GOT3 (cell line): Measurements from ENCODE around the gene DAPK1.

Experiments used
- DNase-seq: peaks from one replicate; lab custom pipeline; 2025; ENCODE audit warnings: mixed read lengths; lab: John Stamatoyannopoulos, UW

Gene DAPK1

DNA sequence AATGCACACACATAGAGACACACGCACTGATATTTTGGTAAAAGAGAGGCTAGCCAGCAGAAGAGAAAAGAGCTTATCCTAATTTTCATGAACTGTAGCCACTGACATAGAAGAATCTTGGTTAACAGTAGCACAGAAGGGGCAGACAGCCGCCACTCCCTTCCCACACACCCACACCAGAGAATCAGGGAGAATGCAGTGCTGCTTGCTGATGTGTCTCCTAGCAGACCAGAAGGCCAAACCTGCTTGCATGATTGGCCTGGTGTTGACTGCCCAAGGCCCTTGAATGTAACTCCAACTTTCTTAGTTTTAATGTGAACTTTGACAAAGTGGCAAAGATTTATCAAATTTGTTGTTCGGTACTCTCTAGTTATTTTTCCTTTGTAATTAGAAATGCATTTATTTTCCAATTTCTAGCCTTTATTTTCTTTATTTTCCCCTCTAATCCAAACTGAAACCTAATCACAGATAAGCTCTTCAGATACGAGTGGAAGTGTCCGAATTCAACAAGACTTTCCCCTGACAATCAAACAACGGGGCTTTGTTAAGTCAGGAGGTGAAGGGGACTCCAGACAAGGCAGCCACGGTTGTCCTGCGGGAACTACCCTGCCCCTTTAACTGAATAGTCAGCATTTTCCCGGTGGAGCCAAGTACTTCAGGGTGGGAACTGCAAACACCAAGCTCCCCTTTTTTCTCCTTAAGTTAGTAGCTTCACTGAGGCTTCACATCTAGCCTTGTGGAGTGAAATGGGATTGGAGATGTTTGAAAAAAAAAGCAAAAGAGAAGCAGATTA is 146.3 kb downstream of the DAPK1 start:
- no peak for DNase-seq

DNA sequence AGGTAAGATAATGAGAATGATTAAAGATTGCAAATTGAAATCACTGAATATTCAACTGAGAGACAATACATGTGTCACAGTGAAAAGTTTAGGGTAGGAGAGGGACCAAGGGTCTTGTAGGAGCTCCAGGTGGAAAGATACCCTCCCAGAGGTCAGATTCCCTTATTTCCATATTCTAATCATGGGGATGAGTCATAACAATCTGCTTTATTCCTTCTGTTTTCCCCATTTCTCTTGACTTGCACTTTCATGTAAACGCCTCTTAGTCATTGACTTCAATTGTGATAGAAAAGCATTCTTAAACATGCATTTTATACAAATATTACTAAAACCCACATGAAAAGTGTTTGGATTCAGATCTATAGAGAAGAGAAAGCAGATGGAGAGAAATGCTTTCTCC is 147.0 kb downstream of the DAPK1 start:
- DNase-seq, result no peak

DNA sequence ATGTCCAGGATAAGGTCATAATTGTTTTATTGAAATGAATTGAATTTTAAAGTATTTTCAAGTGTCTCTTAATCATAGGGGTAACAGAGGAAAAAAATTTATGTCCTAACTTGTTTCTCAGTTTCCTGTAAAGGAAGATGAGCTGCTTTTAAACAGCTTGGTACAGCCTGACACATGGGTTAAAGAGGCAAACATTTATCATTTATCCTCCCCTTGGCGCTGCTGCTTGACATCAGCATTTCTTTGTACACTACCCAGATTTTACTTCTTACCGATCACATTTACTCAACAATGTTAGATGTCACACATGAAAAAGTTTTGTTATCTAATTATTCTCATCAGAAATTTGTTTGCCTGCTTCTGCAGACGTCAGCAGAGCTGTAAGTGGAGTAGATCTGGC is 148.9 kb downstream of the DAPK1 start:
- DNase-seq, result no peak

DNA sequence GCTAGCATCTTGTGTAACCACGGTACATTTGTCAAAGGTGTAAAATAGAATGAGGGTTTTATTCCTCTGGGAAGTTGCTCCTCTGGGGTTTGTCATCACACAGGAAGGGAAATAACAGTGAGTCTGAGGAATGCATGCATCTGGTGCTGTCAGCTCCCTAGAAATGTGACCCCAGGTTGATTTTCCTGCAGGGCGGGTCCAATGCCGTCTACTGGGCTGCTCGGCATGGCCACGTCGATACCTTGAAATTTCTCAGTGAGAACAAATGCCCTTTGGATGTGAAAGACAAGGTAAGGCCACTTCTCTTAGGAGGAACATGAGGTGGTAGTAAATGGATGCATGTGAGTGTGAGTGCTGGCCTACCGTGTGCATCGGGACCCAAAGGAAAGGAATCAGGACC is 149.4 kb downstream of the DAPK1 start:
- DNase-seq, result no peak

DNA sequence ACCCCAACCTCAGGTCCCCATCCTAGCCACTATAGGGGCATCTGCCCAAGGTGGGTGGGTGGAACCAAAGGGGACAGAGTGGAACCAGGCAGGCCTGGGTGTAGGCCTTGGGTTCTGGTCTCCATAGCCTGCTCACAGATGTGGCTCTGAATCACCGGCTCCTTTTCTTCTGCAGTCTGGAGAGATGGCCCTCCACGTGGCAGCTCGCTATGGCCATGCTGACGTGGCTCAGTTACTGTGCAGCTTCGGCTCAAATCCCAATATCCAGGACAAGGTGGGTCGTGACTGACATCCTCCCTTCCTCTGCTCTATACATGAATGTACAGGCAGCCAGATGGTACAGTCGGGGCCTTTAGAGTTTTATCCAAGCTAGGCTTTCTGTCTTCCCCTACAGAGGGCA is 150.9 kb downstream of the DAPK1 start:
- DNase-seq, result no peak

DNA sequence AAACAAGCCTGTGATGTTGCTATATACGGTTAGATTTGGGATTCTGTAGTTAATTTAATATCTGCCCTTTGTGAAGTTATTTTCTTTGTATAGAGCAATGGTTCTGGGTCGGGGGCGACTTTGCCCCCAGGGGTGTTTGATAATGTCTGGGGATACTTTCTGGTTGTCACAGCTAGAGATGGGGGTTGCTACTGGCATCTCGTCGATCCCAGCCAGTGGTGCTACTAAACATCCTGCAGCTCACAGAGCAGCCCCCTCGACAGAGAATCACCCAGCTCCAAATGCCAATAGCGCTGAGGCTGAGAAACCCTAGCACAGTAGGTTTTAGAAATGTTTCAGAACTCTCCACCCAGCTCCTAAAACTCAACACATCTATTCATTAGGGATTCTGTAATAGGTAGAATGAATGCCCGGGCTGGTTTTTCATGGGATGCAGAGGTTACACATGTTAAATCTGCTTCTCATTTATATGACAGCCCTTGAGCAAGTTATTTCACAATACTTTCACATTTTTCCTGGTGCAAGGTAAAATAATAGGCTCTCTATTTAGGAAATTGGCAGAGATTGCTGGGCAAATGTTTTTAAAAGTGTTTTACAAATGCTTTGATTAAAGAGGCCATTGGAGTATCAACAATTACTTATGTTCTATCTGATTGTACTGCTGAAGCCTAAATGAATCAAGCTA is 153.1 kb downstream of the DAPK1 start:
- no peak for DNase-seq

DNA sequence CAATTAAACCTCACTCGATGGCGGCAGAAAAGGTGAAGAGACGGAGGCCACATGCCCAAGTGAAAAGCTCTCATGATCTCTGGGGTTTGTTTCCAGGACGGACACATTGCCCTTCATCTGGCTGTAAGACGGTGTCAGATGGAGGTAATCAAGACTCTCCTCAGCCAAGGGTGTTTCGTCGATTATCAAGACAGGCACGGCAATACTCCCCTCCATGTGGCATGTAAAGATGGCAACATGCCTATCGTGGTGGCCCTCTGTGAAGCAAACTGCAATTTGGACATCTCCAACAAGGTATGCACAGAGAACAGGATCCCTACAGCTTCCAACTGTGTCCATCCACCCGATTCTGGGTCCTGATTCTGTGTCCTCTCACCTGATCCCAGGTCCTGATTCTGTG is 153.8 kb downstream of the DAPK1 start:
- no peak for DNase-seq

DNA sequence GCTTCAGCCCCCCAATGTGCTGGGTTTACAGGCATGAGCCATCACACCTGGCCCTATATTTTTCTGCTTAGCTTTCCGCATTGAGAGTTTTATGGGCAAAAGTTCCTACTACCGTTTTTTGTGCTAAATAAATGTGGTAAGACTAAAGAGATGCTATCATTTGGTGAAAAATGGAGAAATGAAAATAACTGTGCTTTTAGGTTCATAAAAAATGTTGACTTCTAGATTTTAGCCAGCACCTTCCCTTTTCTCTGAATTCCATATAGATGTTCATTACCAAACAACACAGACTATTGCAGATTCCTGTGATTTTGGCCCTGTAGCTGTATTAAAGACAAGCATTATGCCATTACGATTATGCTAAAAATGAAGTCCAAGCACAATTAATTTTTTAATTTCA is 156.3 kb downstream of the DAPK1 start:
- DNase-seq, result no peak

DNA sequence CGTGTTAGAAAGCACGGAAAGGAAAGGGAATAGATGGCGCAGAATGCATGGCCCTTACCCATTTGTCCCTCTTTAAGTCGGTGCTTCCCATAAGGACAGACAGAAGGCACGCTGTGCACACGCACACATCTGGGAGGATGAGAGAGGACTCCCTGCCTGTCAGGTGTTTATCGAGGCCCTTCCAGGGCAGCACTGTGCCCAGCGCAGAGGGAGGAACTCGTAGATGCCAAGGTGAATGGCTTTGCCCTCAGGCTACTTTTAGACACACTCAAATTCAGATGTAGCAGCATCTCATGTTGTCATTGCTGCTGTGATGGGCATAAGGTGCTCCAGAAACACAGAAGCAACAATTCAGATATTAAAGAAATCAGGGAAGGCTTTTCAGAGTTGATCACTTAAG is 158.1 kb downstream of the DAPK1 start:
- no peak for DNase-seq

DNA sequence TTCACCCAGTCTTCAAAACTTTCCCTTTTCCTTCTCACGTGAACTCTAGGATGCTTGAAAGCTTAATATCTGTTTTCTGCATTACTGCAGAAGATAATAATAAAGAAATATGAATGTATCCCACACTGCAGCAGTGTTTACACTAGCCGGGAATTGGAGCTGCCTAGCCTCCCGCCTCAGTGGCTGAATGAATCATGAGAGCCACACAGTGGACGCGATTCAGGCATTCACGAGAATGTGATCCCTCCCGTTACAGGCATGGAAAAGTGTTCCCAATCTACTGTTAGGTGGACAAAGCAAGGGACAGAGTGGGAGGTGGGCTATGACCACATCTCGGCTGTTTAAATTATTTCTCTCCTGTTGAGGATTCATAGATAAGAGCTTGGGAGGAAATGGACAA is 158.8 kb downstream of the DAPK1 start:
- no peak for DNase-seq

DNA sequence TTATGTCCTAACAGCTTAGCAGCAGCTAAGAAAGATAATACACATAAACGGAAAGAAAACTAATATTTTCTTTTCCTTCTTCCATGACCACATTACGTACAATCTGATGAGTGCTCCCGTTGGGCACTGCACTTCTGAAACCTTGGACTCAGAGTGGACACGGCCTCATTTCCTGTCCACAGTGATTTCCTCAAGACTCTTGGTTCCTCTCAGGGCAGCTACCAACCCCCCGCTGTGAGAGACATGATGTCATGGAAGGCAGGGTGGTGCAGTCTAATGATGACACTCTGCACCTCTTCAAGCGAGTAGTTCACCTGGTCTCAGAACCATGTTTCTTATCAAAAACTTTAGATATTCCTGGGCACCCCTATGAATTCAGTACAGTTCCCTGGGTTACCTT is 159.5 kb downstream of the DAPK1 start:
- no peak for DNase-seq

DNA sequence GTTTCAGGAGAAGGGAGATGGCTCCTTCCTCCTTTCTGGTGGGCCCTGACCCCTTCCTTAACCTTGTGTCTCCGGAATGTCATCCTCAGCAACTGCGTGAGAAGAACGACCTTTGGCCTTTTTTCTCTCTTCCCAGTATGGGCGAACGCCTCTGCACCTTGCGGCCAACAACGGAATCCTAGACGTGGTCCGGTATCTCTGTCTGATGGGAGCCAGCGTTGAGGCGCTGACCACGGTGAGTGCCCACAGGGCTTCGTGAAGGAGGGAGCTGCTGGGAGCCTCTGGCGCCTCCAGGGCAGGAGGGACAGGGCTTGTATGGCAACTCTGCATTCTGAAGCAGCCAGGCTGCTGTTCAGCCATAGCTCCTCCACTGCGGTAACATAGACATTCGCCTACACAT is 160.2 kb downstream of the DAPK1 start:
- DNase-seq, result no peak

DNA sequence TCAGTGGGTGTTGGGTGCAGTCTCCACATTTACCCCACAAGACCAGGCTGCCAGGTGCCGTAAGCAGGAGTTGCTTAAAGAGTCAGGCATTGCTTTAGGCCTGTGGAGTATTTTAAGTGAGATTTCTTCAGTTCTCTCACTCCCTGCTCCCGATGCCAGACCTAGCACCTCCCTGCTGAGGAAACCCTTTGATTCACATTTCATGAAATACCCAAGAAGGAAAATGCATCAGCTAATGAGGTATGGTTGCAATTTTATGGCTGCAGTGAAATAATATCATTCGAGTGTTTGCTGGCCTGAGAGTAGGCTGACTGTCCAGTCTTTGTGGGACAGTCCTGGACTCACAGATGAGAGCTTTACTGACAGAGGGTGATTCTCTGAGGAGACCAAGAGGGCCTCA is 160.8 kb downstream of the DAPK1 start:
- no peak for DNase-seq

DNA sequence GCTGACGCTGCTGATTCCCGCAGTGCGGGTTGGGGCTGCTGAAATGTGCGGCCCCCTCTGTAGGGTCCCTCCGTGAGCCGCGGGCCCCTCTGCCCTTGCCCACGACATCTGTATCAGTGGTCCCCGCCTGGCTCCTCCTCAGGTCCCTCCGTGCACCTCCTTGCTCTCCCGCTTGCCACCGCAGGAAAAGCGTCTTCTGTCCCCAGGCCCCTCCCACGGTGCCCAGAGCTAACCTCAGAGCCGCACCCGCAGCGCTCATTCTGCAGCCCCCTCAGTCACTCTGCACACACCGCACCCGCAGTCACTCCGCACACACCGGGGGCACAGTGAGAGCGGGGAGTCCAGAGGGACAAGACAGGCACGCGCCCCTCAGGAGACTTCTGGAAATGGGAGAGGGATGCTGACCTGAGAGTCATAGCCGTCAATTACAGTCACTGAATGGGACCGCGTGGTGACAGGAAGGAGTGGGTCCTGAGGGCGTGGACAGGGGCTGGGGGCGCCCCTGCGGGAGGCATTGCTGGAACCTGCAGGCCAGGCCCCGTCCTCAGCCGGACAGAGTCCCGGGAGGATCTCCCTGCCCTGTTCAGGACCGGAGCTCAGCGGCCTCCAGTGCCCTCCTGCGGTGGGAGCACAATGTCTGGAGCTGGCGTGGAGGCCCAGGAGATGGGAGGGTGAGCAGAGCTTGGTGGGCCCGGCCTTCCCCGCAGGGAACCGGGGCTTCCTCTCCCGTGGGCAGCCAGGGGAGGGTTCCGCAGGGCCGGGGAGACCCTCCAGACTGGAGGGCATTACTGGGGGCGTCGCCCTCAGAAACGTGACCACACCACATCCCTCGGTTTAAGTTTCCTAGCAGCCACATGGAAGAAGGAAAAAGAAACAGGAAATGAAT is 162.1 kb downstream of the DAPK1 start:
- DNase-seq, result no peak

DNA sequence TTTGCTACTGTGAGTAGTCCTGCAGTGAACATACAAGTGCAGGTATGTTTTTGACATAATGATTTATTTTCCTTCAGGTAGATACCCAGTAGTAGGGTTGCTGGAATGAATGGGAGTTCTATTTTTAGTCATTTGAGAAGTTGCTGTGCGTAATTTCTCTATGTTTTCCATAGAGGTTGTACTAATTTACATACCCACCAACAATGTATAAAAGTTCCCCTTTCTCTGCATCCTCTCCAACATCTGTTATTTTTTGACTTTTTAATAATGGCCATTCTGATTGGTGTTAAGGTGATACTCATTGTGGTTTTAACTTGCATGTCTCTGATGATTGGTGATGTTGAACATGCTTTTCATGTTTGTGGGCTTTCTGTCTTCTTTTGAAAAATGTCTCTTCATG is 163.6 kb downstream of the DAPK1 start:
- DNase-seq, result no peak

DNA sequence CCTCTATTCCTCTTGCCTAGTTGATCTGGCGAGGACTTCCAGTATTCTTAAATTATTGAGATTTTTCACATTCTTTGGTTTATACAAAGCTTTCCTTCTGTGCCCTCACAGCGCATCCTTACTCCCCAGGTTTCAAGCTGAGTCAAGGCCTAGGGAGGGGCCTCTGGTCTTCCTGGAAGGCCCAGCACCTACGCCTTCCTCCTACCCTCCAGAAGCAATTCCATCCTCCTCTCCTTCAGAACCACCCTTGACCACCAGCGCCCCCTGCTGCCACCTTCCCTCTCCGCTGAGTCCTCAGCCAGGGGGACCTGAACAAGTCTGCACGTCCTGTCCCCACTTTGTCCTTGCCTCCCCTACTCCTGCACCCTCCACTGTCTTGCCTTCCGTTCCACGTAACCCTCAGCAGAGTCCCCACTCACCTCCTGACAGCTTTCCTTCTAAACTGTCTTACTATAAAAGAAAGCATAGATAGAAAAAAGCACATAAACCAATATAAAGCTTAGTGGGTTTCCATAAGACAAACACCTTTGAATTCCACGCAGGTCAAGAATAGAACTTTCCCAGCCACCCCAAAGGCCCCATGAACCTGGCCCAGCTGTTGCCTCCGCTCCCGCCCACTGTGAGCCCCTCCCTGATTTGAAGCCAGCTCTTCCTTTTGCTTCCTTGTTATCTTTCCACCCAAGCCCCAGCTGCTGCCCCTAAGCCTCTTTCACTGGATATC is 165.3 kb downstream of the DAPK1 start:
- no peak for DNase-seq

DNA sequence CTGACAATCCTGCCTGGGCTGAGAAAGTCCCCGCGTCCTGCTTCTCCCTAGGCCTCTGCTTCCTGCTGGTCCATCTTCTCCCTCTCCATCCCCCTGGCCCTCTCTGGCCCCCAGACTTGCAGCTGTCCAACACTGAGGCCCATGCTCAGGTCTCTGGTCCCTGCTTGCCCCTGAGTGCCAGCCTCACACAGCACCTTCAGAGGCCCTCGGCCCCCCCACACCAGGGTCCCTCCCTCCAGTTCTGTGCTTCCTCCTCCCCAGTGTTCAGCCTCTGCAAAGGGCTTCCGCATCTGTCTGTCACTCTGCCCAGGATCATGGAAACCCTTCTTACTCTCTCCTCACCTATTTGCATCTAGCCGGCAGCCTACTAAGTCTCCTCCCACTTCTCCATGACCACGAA is 165.9 kb downstream of the DAPK1 start:
- no peak for DNase-seq

DNA sequence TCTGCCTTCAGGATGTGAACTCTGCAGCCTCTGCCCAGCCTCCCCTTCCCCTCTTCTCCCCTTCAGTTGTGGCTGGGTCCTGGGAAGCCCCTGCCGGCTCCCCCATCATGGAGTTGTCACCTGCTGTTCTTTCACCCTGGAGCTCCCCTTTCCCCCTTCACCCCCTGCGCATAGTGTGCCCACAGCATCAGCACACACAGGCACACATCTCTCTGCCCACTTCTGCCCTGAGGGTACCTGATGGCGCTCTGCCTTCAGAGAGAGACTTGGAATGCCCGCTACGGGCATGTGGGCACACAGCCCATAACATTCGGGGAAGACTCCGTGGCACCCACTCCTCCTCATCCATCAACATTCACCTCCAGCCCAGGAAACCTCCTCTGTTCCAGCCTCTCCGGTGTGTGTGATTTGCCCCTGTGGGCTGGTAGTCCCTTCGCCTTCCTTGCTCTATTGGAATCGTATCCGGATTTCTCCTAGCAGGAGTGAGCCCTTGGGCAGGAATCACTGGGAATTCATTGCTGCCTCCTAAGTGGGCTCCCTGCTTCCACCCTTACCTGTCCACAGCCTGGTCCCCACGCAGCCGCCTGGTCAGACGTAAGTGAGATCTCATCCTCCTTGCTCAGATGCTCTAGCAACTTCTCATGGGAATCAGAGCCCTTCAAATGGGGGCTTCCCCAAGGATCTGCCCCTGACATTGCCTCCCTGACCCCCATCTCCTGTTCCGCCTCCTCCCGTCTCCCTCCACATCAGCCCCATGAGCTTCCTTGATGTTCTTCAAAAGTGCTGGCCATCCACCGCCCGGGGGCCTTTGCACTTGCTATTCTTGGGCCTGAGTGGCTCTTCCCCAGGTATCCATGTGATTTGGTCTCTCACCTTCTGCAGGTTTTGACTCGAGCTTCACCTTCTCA is 166.7 kb downstream of the DAPK1 start:
- no peak for DNase-seq

DNA sequence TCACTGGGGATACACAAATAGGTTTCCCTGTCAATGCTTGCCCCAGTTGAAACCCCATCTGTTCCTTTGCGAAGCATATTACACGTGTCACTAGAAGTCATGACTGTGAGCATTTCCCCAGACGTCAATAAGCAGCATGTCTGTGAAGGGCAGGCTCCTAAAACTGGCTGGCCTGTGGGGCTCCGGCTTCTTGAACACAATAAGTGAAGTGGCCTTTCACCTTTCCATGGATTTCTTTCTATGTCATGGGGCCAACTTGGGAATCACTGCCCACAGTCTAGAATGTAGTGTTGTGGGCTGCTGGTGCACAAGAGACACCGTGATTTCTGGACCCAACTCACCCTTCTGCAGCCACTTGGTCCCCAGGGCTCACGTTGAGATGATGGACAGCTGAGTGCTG is 167.8 kb downstream of the DAPK1 start:
- DNase-seq, result no peak

DNA sequence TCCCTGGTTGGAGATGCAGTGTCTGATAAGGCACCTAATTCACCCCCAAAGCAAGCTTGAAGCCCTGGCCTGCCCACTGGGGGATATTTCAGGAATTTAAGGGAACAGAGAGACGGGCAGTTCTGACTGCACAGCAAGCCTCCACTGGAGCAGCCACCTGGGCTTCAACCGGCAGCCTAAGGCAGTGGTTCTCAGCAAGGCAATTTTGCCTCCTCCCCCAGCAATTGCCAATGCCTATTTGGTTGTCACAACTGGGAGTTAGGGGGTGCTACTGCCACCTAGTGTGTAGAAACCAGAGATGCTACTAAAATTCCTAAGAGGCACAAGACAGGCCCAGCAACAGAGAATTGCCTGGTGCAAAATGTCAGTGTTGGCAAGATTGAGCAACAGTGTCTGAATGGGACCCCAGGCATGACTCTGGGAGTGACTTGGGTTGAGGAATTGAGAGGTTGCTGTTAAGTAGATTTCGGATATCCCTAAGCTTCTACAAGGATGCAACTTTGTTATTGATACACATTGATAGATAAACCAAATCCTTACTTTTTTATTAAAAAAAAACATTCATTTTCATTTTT is 169.6 kb downstream of the DAPK1 start:
- no peak for DNase-seq

DNA sequence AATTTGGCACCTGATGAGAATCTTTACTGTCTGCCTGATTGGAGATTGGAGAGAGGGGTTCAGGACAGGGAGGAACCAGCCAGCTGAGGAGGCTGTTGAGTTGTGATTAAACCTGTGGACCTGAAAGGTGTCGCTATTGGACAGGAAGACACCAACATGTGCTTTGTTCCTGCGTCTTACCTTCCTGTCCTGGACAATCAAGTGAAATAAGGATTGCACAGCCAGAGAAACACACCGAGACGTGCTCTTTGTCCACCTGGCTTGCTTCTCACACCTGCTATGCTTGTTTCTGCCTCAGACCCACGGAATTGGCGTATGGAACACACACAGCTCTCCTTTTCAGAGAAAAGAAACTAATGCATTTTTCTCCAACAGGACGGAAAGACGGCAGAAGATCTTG is 170.6 kb downstream of the DAPK1 start:
- no peak for DNase-seq
